Fibroblast of skin of left biceps (primary cell): ENCODE measurements around the gene IL21R.
"Not testable (repeated sequence)": the region's sequence is repeated elsewhere in the genome, so short reads cannot be mapped to it uniquely, and the experiment has no call there.

ENCODE experiments used
- DNase-seq, 2 experiments: peaks; one replicate each; pipeline ENCODE4 v3.0.0-alpha.2; 2013; ENCODE audit warnings: low read depth in 2 of 2

The IL21R gene

DNA sequence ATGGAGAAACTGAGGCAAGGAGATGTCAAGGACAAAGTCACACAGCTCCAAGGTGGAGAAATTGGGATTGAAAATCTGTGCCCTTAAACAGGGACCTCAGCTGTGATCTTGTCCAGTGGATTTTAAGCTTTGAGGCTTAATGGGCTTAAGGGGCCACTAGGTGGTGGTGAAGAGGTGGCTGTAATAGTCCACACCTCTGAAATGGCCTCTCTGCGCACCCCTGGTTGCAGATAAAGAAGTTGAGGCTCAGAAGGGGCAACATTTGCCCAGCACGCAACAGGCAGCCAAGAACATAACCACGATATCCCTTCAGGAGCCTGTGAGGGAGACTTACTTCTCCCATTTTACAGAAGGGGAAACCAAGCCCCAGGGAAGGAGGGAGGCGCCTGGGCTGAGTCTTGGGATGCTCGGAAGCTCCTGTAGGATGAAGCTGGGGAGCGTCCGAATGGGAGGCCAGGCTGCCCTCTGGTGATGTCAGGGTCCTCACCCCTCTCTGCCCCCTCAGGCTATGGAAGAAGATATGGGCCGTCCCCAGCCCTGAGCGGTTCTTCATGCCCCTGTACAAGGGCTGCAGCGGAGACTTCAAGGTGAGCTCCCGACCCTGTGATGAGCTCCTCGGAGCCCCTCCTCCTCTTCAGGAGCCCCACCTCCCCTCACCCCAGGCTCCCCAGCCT is 43.7 kb downstream of the IL21R start:
- DNase-seq = no peak

DNA sequence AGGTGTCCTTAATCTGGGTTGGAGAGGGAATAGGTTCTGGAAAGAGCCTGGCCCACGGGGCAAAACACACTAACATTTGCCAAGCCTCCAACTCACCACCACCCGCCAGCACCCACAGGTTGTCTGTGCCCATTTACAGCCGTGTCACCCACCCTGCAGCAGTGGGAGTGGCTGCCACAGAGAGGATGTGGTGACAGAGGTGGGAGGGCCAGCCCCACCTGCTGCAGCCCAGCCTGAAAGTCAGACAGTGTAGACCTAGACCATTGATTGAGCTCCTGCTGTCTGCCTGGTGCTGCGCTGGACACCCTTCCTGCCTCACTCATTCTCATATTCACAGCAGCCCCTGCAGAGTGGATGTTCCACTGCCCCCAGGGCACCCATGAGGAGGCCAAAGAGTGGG is 44.7 kb downstream of the IL21R start:
- DNase-seq = no peak

DNA sequence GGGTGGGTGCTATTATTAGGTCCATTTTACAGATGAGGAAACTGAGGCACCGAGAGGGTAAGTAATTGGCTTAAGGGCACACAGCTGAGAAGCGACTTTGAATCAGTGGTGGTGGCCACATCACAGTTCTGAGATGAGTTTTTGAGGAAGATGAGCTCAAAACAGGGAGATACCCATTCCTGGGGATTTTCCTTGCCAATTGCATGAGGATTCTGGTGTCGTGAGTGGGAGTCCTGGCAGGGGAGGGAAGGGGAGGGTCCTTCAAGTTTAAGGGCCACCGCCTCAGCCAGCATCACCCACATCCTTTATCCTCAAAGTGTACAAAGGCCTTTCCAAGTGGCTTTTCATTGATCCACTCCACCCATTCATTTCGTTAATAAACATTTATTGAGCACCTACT is 45.3 kb downstream of the IL21R start:
- DNase-seq = no peak

- DNase-seq = no peak
These were observed 46.8 kb downstream of the IL21R start for GRCh38 chr16:27448532-27449433.

- no peak for DNase-seq
These were observed 47.6 kb downstream of the IL21R start for GRCh38 chr16:27449434-27450195.

DNA sequence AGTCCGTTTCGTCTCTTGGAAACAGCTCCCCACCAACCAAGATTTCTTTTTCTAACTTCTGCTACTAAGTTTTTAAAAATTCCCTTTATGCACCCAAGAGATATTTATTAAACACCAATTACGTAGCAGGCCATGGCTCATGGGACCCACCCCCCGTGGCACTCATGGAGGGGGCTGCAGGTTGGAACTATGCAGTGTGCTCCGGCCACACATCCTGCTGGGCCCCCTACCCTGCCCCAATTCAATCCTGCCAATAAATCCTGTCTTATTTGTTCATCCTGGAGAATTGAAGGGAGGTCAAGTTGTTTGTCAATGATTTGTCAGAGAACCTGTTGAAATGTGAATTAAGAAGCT is 48.2 kb downstream of the IL21R start:
- DNase-seq = no peak

- DNase-seq = no peak
These were observed 50.9 kb downstream of the IL21R start for GRCh38 chr16:27452569-27453493.

DNA sequence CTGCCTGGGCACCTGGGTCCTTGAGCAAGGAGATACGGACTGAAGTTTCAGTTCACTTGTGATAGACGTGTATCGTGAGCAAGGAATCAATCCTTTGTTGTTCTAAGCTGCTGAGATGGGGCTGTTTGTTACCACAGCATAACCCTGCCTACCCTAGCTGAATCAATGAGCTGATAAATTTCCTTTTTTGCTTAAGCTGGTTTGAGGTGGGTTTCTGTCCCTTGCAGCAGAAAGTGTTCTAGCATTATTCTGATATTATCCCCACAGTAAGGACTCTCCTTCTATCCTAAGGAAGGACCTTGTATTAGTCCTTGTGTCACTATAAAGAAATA is 51.5 kb downstream of the IL21R start:
- DNase-seq = no peak

- no peak for DNase-seq
These were observed 53.7 kb downstream of the IL21R start for GRCh38 chr16:27455700-27456099.

GRCh38 chr16:27457605-27457900 is 55.6 kb downstream of the IL21R start:
- not testable (repeated sequence) for DNase-seq

GRCh38 chr16:27458258-27458657 is 56.3 kb downstream of the IL21R start:
- no peak for DNase-seq

DNA sequence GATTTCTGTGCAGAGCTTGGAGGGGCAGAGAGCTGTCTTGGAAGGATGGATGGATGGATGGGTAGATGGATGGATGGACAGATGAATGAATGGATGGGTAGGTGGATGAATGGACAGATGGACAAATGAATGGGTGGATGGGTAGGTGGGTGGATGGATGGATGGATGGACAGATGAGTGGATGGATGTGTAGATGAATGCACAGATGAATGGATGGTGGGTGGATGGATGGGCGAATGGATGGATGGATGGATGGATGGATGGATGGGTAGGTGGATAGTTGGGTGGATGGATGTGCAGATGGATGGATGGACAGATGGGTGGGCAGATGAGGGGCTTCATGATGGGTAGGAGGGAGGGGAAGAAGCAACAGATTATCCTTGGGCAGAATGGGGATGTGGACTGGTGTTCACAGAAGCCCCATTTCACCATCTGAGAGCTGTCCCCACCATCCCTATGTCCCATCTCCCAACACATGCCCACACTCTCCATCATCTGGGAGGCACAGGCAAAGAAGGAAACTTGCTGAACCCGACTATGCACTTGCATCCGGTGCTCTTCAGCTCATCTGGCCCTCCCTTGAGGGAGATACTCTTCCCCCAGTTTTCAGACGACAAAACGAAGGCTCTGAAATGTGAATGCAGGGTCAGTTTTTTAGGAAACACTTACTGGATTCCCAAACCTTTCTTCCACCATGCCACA is 57.2 kb downstream of the IL21R start:
- no peak for DNase-seq

DNA sequence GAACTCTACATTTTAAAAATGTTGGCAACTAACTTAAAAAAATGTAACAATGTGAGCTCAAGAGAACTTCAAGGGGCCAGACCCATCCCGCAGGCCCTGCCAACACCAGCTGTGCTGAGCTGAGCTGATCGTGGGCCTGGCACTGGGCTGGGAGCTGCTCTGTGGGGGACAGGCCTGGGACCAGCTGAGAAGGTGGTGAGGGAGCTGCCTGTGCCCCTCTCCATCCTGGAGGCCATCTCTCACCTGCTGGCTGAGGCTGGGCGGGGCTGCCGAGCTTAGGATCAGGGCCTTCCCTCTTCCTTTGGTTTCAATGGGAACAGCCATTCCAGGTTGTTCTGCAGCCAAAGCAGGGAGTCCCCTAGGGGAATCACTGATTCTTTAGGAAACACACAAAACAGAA is 58.2 kb downstream of the IL21R start:
- DNase-seq = no peak

DNA sequence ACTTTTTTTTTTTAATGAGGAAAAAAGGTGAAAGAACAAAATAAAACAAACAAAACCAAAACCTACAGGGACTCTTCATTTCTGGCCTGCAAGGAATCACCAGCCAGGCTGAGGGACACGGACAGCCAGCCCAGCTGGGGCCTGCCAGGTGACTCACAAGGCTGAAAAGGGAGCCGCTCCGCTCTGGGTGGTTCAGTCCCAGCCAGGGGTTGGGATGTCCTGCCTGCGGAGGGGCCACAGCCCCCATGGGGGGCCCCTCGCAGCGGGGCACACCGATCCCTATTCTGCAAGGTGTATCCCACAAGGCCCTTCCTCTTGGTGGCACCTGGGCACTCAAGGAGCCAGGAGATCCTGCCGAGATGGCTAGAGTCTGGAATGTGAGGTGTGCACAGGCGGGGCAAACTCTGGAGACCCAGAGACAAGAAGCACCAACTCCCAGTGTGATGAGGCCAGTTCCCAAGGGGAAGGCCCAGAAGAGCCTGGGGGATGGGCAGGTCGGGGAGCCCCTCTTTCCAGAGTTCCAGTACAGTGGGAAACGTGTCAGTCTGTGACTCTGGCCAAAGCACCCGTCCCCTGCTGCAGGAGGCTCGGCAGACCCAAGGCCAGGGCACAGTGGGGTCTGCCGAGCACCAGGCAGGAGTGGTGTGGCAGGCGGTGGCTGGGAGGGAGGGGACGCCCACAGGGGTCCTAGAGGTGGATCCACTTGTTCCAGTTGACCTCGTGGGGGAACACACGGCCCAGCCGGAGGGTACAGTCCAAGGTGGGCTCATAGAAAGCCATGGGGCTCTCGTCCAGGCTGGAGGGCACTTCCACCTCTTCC is 58.9 kb downstream of the IL21R start:
- DNase-seq = no peak

DNA sequence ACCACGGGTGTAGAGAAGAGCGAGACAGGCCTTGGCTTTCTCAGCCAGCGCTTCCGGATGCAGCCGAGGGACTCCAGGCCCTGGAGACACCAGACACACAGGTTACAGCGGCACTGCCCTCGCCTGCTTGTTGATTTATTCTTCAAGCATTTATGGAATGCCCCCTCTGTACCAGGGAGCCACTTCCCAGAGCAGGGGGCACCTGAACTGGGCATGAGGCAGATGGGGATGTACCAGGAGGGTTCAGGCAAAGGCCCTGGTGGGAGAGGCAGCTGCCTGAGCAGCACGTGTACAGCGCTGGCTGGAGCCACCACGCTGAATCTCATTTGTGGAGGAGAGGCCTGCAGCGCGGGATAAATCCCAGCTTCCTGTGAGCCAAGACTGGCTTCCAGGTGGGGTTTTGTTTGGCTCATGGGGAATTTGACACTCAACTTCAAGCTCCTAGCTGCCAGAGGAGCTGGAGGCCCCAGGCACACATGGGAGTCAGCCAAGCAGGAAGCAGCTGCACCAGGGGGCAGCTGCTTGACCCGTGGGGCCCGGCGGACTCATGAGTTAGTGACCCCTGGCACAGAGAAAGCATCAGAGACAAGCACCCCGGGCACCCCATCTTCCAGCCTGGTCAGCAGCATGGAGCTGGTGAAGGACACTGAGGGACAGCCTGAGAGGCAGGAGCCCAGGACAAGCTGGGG is 59.7 kb downstream of the IL21R start:
- no peak for DNase-seq

DNA sequence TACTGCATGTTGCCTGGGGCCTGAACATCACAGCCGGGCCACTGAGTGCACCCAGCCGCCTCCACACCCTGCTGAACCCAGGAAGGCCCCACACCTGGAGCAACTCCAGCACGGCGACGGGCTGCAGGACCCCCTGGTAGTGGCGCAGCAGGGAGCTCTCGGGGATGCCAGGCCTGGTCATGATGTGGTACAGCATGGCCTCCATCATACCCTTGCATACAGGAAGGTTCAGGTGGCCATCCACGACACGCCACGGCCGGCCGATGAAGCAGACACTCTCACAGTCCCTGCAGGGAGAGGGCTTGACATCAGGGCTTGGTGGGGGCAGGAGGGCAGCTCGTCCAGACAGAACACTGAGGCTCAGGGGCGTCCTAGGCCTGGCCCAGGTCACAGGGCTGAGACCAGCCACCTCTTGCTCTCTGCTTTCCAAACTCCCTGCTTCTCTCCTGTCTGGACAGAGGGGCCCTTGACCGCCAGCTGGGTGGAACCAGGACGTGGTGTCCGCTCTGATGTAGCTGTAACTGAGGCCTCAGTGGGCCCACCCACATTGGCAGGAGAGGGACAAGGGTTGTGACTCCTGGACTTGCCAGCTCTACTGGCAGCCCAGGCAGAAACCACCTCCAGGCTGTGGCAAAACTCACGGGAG is 60.3 kb downstream of the IL21R start:
- no peak for DNase-seq

DNA sequence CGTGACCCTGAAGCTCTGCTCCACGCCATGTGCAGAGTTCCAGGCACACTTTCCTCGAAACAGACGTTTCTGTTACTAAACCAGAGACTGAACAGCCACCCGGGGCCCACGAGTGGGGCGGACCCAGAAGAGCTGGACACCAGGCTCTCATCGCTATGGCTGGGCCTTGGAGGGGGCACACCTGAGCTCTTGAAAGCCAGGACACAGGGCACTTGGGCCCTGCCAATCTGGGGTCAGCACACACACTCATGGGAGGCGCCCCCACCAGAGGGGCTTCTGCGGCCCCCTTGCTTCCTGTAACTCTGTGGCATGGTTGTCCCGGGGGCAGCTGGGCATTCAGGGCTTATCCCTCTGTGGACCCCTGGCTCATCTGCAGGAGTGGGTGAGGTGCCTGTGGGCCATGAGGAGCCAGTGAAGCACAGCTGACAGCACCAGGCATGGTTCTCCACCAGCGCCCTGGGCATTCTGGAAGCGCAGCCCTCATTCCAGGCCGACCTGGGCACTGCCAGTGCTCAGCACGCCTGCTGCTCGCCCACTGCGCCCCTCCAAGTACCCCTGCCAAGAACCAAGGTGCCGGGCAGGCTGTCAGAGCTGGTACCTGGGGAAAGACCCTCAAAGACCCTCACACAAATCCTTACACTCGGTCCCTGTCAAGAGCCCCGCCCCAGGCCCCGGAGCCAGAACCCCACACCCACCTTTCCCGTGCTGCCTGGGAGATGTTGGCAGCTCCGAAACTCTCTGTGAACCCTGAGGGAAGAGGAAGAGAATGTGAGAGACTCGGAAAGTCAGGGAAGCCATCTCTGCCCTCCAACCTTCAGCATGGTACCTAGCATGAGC is 61.1 kb downstream of the IL21R start:
- DNase-seq = no peak
